Retinal pigment epithelial cell (primary cell): ENCODE results near the gene PLVAP.
A peak's percentile ranks its signal among the peaks of the same experiment; 100 is the strongest.

Source experiments
- DNase-seq: peaks from one replicate; pipeline ENCODE4 v3.0.0-alpha.2; 2010; ENCODE audit warnings: low read depth
- H3K4me3 ChIP-seq: 2 replicates; pipeline ENCODE4 v1.5.1; 2011; ENCODE audit warnings: mild to moderate bottlenecking, low read length, control low read depth, moderate library complexity
- TF ChIP-seq, protein P1 (sequence below): conservative IDR thresholded peaks from 2 replicates; pipeline ENCODE4 v1.5.1; 2011; ENCODE audit warnings: low read depth, low read length, control low read depth, inconsistent platforms

PLVAP gene

DNA sequence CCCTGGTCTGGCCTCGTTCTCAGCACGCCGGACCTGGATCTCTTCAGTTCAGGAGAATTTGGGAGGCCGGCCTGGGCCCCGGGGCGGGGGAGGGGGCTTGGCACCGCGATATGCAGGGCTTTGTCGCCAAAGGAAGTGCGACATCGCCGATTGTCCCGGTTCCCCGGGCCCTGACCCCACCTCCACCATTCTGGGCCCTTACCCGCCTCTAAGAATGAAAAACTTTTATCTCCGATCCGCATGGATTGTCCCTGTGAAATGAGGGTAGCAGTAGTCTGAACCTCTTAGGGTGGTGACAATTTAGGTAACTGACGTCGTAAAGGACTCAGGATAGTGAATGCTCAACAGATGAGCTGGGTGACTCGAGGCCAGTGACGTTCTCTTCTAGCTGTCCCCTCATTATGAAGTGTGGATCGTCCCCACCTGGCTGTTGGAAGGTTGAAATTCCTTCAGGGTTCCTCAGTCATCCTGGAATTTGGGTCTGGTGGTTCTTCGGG lies 67.1 kb downstream of the PLVAP start:
- H3K4me3 ChIP-seq, result peak overlapping the region; percentile 93
- TF ChIP-seq, protein P1, sequence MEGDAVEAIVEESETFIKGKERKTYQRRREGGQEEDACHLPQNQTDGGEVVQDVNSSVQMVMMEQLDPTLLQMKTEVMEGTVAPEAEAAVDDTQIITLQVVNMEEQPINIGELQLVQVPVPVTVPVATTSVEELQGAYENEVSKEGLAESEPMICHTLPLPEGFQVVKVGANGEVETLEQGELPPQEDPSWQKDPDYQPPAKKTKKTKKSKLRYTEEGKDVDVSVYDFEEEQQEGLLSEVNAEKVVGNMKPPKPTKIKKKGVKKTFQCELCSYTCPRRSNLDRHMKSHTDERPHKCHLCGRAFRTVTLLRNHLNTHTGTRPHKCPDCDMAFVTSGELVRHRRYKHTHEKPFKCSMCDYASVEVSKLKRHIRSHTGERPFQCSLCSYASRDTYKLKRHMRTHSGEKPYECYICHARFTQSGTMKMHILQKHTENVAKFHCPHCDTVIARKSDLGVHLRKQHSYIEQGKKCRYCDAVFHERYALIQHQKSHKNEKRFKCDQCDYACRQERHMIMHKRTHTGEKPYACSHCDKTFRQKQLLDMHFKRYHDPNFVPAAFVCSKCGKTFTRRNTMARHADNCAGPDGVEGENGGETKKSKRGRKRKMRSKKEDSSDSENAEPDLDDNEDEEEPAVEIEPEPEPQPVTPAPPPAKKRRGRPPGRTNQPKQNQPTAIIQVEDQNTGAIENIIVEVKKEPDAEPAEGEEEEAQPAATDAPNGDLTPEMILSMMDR, result no peak
- no peak for DNase-seq

DNA sequence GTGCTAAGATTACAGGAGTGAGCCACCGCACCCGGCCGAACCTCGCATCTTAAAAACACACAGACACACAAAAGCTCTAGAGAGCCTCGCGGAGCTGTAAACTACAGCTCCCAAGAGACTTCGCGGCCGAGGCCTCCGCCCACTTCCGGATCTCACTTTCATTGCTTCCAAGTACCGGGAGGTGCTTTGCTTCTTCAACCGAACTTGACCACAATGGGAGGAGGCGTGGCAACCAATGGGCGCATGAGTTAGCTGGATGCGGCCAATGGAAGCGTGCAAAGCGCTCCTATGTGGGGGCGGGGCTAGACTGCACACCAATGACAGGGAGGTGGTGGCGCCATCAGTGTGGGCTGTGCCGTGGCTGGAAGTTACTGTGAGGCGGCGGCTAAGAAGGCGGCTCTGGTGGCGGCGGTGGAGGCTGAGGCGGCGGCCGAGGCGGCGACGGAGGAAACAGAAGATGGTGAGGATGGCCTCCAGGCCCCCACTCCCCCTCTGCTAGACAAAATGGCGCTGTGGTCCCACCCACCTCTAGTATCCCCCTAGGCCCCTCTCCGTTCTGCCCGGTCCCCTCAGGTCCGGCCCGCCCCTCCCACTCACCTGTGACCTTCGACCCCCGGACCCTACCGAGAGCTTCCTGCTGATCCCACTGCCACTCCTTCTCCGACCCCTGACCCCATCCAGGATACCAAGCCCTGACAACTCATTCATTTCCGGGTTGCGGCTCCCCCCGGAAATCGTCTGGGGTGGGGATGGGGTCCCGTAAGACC lies 67.8 kb downstream of the PLVAP start, which contains the start of gene DDA1:
TSS of gene DDA1 (plus strand) at position 366 of the 767 bp plus-strand sequence. CDS start at position 458, 92 bp downstream.
- TF ChIP-seq, protein P1, result no peak
- peak within 1 kb of the TSS; percentile 93 for H3K4me3 ChIP-seq
- peak; percentile 99 for DNase-seq

DNA sequence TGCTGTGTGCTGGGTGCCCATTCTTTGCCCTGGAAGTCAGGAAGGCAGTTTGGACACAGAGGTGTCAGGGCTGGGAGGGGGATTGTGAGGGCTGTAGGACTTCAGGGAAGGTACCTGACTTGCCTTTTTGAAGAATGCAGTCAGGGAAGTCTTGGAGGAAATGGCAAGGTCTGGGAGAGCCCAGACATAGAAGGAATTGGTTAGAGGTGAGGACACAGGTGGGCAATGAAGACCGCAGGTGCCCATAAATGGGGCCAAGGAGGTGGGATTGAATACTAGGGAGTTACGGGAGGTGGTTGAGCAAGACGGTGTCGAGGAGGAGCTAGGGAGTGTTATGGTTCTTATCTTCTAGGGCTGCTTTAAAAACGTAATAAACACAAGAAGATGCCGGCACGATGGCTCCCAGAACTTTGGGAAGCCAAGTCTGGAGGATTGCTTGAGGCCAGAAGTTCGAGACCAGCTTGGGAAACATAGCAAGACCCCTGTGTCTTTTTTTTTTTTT lies 69.2 kb downstream of the PLVAP start:
- H3K4me3 ChIP-seq, result no peak overlapping the region
- TF ChIP-seq, protein P1, result no peak
- DNase-seq, result no peak

DNA sequence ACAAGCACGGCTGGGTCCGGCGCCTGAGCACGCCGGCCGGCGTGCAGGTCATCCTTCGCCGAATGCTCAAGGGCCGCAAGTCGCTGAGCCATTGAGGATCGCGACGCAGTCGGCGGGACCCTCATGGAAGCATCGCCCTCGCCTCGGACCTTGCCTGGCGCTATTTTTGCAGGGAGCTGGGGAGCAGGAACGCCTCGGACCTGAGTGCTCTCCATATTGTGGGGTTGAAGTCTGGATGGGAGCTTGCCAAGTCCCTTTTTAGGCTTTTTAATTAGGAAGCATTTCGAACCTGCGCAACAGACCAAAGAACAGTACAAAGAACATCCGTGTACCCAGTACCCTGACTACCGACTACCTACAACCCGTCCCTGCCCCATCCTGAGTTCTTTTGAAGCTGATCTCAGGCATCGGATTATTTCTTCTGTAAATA lies 70.8 kb downstream of the PLVAP start:
- DNase-seq, result no peak
- peak overlapping the region; percentile 79 for H3K4me3 ChIP-seq
- TF ChIP-seq, protein P1, result no peak

DNA sequence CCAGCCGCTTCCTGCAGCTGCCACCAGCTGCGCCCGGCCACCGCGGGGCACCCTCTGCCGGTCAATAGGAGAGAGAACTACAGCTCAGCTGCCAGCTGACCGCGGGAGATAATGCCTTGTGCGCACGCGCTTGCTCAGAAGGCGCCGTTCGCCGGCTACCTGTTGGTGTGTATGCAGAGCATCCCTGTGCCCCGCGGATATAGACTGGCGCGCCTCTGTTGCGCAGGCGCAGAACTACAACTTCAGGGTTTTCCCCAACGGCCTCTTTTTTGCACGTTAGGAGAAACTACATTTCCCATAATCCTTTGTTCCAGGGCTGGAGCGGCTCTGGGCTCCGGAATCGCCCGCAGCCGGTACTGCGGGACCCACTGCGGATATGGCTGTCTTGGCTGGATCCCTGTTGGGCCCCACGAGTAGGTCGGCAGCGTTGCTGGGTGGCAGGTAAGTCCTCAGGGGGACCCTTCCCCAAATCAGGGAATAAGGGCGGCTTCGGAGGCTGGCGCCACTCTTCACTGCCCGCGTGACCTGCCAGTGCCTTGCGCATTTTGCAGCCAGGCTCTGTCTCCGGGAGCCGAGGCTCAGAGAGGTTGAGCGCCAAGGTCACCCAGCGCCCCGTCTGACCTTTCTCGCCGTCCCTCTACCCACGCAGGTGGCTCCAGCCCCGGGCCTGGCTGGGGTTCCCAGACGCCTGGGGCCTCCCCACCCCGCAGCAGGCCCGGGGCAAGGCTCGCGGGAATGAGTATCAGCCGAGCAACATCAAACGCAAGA lies 71.4 kb downstream of the PLVAP start, which contains the start of gene MRPL34:
TSS of gene MRPL34 (plus strand) at position 356 of the 768 bp plus-strand sequence. CDS start at position 377, 21 bp downstream.
- H3K4me3 ChIP-seq, result peak within 1 kb of the TSS; percentile 79
- peak; percentile 95 for DNase-seq
- TF ChIP-seq, protein P1, result peak; percentile 83

DNA sequence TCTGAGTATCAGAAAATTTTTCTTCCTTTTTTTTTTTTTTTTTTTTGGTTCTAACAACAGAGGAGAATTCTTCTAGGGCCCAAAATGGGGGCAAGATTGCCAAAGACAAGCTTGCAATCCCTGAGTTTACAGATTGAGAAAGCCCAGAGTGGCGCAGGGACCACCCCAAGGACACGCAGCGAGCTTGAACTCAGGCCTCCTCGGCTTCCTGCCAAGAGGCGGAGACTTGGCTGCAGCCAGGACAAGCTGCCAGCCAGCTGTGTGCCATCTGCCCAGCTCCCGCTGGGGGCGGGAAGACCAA lies 72.0 kb downstream of the PLVAP start:
- DNase-seq, result no peak
- TF ChIP-seq, protein P1, result no peak
- no peak overlapping the region for H3K4me3 ChIP-seq
